GM21515 (cell line): ENCODE results near the gene SIRPB1.
"Not testable (repeated sequence)": the region's sequence is repeated elsewhere in the genome, so short reads cannot be mapped to it uniquely, and the experiment has no call there.

Experiments used
- ATAC-seq: cut with Tn5 transposase; IDR thresholded peaks from one replicate; pipeline ENCODE4 v1.9.1; 2021; ENCODE audit not compliant: unreplicated experiment

SIRPB1 gene

DNA sequence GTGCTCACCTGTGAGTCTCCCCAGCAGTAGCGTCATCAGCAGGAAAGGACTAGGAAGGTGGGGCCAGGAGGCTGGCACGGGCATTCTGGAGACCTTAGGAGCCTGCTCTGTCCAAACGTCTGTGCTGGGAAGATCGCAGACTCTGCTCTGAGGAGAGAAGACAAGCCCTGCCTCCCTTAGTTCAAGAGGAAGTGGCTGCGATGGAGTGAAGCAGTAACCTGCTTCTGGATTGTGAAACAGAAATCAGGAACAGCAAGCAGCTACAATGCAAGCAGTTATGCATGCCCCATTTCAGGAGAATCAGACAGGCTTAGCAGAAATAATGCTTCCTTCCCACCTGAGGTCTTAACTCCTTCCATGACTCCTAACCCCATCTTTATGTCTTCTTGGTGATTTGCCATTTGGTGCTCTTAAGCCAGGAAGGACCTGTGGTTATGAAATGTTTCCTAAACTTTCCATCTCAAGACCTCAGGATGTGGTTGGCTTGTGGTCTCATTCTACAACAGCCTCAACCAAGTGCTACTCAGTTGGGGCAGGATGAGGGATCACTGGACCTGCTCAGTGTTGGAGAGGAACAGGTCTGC lies at the start of gene SIRPB1:
TSS of gene SIRPB1 (minus strand) at position 149 of the 584 bp plus-strand sequence. CDS start at position 84, 65 bp downstream.
- no peak for ATAC-seq

DNA sequence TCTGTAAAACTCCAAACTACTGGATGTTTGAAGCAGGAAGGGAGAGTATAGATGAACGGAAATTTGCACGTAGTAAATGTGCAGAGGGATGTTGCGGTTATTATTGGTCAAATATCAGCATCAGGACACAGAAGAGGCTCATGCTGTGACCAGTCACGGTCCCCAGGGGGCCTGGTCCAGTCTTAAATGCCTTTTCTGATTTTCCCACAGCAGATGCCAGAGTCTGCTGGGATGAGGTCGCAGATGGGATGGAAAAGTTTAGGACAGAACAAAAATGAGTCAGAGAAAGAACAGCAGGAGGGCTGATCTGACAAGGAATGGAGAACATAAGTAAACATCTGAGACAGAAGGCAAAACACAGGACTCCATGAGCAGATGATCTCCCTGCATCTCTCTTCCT lies 49.5 kb upstream of the SIRPB1 start:
- no peak for ATAC-seq

DNA sequence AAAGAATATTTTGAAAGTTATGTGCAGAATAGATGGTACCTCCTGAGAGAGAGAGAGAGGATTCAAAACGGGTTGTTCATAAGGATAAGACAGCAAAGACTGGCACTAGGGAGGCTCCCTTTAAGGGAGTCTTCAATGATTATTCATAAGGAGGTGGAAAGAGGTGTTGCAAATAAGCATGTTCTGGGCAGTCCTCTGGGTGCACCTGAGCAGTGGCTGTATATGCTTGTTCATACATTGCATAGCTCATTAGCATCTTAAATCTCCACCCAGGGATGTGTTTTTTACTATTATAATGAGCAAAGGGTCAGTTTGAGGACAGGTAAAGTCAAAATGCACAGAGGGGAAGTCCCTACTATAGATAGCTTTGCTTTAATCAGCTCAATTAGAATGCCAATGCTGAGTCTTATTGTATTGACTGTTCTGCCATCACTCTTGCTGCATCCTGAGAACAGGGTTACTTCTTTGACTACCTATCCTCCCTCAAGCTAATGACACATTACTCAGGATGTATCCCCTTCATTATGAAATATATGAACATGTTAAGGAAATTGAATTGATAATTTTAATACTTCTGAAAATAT lies 47.8 kb upstream of the SIRPB1 start:
- no peak for ATAC-seq

DNA sequence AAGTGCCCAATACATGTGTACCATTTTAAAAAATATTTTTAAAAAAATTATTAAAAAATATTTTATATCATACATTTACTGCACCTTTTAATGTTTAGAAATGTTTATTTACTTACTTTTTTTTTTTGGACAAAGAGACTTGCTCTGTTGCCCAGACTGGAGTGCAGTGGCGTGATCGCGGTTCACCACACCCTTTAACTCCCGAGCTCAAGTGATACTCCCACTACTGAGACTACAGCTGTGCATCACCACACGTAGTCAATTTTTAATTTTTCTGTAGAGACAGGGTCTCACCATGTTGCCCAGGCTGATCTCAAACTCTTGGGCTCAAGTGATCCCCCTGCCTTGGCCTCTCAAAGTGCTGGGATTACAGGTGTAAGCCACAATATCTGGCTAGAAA lies 47.0 kb upstream of the SIRPB1 start:
- no peak for ATAC-seq

DNA sequence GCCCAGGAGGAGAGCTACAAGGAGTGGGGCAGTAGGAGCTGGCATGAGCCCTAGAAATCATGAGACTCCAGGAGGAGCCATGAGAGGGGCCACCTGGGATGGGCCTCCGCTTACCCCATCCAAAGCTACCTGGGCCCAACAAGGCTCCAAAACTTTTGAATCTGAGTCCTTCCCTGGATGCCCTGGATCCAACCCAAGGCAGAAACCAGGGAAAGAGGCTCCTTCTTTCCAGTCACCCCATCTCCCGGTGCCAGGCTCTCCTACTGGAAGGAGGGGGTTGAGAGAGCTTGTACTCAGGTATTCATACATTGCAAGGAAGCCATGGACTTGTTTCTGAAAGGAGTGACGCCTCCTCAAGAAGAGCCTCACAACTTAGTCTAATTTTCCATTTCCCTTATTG lies 45.5 kb upstream of the SIRPB1 start:
- ATAC-seq, result no peak

DNA sequence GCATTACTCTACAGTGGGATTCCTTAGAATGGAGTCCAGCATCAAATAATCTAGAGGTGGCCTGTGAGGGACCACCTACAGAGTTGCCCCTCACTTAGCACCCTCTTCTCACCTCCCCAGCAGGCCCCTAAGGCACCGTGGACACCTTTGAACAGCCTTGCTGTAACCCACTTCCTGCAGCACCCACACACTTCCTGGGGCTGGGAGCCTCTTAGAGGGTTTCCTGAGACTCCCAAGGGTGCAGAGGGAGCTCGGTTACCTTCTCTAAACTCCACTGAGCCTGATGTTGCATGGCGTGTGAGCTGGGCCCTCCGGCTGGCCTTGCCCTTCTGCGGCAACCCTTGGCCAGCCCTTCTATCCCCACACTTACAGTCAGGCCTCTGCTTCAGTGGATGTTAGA lies 45.1 kb upstream of the SIRPB1 start:
- no peak for ATAC-seq

DNA sequence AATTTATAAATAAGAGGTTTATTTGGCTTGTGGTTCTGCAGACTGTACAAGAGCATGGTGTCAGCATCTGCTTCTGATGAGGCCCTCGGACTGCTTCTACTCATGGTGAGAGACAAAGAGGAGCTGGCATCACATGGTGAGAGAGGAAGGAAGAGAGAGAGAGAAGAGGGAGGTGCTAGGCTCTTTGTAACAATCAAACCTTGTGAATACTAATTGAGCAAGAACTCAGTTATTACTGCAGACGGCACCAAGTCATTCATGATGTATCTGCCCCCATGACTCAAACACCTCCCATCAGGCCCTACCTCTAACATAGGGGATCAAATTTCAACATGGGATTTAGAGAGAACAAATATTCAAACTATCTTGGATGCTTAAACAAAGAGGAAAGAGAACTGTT lies 44.1 kb upstream of the SIRPB1 start:
- ATAC-seq, result no peak

DNA sequence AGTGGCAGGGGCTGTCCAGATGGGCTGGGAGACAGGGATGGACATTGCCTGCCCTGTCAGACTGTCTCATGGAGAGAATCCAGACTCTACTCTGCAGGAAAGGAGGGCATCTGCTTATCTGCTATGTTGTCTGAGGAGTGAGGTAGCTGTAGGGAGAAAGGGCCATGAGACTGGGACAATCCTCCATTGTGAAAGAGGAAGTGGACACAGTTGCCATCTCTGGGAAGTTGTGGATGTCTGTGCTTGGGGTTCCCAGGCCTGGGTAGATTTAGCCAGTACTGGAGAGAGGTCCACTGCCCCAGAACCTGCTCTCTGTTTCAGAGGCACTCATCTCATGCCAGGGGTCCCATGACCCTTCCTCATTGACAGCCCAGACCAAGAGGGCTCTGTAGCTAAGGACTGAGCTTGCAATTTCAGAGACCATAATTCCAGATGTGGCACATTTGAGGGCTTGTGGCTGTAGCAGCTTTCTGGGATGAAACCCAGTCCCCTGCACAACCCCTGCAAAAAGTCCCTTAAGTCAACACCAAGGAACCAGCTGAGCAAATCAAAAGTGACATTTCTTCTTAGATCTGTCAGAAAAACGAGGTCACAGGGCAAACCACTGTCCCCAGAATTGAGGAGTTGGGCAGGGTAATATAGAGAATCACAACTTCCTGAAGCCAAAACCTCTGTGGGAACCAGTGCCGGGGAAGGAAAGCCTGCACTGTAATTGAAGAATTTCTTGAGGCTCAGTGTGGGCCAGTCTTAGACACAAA lies 41.9 kb upstream of the SIRPB1 start:
- no peak for ATAC-seq

DNA sequence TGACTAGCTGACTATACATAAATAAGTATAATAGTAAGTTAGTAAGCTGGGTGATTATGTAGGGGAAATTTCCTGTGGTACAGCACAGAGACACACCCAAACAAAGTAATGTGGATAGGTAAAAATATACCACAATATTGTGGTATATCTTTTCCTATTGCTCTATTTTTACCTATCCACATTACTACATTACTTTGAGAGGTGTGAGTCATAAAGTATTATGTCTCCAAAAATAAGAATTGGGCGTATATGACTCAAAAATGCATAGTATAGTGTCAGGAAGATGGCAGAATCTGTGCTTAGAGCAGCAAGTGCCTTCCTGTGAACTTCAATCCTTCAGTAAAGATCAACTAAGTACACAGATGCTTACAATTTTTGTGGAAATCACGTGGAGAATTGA lies 40.4 kb upstream of the SIRPB1 start:
- no peak for ATAC-seq

DNA sequence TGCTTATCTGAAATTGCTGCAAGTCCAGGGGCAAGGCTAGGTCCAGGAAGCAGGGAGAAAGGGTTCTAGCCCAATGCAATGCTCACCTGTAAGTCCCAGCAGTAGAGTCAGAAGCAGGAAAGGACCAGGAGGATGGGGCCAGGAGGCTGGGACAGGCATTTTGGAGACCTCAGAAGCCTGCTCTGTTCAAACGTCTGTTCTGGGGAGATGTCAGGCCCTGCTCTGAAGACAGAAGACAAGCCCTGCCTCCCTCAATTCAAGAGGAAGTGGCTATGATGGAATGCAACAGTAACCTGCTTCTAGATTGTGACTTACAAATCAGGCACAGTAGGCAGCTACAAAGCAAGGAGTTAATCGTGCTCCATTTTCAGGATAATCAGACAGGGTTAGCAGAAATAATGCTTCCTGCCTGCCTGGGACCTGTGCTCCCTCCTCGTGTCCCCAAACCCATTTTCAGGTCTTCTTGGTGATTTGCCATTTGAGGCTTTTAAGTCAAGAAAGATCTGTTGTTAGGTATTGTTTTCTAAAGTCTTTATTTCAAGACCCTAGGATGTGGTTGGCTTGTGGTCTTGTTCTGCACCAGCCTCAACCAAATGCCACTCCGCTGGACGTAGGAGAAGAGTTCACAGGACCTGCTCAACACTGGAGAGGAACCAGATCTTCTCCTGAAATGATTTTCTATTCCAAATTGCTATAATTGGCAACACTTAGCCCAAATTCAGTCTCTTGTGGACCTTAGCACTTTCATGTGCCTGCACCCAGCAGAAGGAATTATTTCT lies 37.9 kb upstream of the SIRPB1 start, which contains the start of gene SIRPG:
TSS of gene SIRPG (minus strand) at position 224 of the 779 bp plus-strand sequence. CDS start at position 159, 65 bp downstream.
- no peak for ATAC-seq

DNA sequence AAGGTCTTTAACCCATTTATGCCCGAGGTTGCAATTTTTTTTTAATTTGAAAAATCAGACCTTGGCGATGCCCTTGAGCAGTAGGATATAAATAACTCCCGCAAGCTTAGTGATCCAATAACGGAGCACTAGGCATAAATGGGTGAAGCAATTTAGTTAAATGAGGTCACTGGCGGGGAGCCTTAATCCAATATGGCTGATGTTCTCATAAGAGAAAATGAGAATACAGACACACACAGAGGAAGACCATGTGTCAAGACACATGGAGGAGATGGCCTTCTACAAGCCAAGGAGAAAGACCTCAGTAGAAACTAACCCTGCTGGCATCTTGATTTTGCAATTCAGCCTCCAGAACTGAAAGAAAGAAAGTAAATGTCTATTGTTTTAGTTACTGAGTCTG lies 37.0 kb upstream of the SIRPB1 start:
- ATAC-seq, result no peak

DNA sequence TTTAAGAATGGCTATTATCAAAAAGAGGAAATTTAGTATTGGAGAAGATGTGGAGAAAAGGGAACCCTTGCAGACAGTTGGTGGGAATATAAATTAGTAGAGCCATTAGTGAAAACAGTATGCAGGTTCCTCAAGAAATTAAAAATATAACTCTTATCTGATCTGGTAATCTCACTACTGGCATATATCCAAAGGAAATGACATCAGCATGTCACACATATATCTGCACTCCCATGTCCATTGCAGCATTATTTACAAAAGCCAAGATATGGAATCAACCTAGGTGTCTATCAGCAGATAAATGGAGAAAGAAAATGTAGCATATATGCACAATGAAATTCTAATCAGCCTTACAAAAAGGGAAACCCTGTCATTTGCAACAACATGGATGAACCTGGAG lies 35.2 kb upstream of the SIRPB1 start:
- ATAC-seq, result no peak

DNA sequence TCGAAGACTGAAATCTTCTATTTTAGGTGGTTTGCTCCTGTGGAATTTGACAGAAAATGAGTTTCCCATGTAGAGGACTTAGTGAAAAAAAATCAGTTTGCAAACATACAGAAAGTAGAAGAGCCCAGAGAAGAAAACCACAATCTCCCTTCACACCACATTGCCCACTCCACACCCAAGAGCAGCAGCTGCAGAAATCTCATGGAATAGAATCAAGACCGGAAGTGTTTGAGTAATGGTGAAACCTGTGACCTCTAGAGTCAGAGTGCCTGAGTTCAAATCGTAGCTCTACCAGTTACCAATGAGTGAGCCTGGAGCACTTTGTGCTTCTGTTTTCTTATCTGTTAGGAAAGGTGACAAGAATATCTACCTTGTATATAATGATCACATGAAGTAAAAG lies 33.2 kb upstream of the SIRPB1 start:
- no peak for ATAC-seq

DNA sequence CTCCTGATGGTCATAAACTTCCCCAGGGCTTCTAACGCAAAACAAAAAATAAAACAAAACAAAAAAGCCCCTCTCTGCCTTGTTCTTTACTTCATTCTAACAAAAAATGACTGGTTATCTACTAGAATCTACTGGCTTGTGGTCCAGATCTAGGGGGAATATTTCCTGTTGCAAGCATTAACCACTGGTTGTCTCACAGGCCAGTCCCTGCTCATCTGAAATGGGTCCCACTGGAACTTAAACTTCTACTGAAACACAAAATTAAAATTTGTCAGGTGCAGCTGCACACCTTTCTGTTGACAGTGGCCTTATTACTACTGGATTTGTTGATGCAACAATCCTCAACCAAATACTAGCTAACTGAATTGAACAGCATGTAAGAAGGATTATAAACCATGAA lies 32.3 kb upstream of the SIRPB1 start:
- ATAC-seq, result no peak

DNA sequence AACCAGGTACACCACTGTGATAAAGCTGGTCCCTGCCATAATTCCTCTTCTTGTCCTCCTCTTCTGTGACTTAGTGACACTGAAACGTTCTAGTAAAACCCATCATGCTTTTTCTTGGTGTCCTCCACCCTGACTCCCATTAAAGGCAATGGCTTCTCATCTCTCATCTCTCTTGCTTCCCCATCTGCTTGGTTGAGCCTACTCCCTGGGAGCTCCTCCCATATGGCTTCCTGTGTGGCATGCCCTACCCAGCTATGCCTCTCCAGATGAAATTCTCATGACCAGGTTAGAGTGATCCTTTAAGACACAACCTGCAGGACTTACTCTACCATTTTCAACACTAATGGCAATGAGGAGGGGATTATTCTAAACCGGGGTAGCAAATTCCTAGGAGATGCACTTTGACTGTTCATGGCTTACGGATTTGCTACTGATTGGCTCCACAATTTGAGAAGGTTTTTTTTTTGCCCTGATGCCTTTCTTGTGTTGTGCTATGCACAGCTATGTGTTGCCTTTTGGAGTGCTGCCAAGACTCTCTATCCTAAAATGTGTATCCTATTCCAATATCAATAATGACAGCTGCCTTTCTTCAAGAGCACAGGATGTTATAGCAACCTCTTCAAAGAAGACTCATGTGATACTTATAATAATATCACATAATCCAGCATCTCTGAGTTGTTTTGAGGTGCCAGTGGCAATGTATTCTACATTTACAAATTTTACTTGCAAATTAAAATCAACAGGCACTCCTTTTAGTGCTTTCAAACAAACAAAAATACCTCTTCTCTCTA lies 31.7 kb upstream of the SIRPB1 start:
- no peak for ATAC-seq

DNA sequence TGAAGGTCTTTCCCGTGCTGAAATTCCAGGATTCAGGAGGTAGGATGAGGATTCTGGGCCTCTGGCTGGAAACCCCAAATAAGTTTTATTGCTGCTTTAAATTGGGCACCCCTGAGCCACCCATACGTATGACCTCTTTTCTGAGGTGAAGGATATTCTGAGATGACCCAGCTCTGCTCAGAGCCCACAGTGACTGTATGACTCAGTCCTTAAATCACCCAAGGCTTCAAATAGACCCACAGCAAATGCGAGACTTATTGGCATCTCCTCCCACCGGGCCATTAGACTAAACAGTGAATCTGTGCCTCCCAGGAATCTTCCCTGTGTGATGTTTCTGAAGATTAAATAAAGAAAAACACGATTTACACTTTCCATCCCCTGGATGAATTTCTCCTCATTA lies 28.3 kb upstream of the SIRPB1 start:
- no peak for ATAC-seq

DNA sequence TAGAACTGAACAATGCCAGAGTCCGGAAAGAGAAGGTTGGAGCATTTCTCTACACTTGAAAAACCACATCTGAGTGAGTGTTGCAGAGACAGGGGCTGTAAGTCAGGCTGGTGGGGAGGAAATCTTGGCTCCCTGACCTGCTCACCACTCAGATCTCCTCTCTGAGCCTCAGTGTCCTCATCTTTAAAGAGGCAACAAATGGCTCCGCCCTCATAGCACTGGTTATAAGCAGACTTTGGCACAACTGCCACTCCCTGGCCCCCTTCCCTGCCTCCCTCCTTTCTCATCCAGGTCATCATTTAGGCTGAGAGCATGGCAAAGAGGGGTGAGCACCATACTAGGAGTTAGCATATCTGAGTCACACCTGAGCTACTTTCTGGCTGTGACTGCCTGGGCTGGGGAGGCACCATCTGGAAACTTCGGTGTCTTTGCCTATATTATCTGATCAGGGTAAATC lies 27.2 kb upstream of the SIRPB1 start:
- ATAC-seq, result no peak

DNA sequence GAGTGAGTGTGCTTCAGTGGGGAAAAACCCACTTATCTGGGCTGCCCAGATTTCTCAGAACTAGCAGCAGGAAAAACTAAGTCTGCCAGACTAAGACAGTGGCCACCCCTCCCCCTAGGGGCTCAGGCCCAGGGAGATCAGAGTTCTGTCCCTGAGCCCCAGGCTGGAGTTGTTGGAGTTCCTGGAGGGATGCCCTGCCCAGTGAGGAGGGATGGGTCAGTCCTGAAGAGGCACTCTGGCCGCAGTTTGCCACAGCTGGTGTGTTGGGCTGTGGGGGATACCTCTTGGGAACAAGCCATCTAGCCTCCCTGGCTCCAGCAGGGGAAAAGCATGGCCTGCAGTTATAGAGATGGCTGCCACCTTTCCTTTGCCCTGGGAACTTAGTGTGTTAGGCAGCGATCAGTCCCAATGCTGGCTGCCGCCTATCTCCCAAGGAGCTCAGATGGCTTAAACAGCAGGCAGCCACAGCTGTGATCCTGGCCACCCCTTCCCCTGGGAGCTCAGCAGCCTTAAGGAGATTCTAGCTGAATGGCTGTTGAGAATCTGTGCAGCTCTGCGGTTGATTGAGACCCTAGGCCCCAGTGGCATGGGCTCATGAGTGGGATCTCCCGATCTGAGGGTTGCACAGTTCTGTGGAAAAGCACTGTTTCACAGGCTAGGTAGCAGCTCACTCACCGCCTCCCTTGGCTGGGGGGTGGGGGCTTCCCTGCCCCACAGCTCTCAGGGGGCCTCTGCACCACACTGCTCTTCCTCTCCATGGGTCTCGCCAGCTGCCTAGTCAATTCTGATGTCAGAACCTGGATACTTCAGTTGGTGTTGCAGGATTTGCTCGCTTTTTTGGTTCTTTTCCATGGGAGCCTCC lies 24.5 kb upstream of the SIRPB1 start:
- ATAC-seq, result no peak

DNA sequence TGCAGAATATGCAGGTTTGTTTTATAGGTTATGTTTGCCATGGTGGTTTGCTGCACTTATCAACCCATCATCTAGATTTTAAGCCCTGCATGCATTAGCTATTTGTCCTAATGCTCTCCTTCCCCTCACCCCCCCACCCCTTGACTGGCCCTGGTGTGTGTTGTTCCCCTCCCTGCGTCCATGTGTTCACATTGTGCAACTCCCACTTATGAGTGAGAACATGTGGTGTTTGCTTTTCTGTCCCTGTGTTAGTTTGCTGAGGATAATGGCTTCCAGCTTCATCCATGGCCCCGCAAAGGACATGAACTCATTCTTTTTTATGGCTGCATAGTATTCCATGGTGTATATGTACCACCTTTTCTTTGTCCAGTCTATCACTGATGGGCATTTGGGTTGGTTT lies 18.8 kb upstream of the SIRPB1 start:
- not testable (repeated sequence) for ATAC-seq

DNA sequence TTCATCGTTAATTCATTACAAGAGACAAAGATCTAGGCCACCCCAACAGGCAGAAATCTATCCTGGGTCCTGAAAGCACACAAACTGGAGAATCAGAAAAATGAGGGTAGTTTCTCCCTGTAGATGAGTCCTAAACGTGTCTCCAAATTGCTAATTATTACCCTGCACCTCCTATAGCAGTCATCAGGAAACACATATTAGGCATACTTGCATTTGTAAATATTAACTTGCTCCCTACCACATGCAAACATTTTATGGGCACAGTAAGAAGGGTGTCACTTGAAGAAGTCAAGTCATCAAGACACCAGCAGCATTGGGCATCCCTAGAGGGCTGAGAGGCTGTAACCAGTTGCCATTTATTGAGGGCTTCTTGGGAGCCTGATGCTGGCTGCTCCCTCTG lies 17.9 kb upstream of the SIRPB1 start:
- no peak for ATAC-seq
